HepG2 (cell line): Measurements from ENCODE around the gene TMPRSS7. TPM values are rescaled to one million over a fixed set of nuclear protein-coding genes. Genes with fewer than 3 reads are reported as not detected.

ENCODE experiments used
- ARID4A ChIP-seq: sonication (generic); formaldehyde crosslinking; IDR thresholded peaks from 2 replicates; pipeline ENCODE4 v1.5.0; 2020; ENCODE audit warnings: mild to moderate bottlenecking, missing genetic modification reagents, borderline replicate concordance
- ARNT ChIP-seq: fragments of 450-650 bp; IDR thresholded peaks from 2 replicates; pipeline ENCODE4 v1.6.1; 2017
- DBP ChIP-seq: sonication (generic); formaldehyde crosslinking; IDR thresholded peaks from 2 replicates; pipeline ENCODE4 v1.4.0; 2020; ENCODE audit warnings: missing genetic modification reagents; ENCODE audit errors: not compliant biosample characterization
- HBP1 ChIP-seq: IDR thresholded peaks from 2 replicates; pipeline ENCODE4 v1.6.1; 2016; ENCODE audit warnings: low read depth, control low read depth
- HOXD1 ChIP-seq: sonication (generic); formaldehyde crosslinking; IDR thresholded peaks from 2 replicates; pipeline ENCODE4 v1.5.0; 2020; ENCODE audit warnings: missing genetic modification reagents
- KDM6A ChIP-seq: IDR thresholded peaks from 2 replicates; pipeline ENCODE4 v1.6.1; 2016; ENCODE audit warnings: low read depth
- RELA ChIP-seq: sonication (generic); formaldehyde crosslinking; IDR thresholded peaks from 2 replicates; pipeline ENCODE4 v1.4.0; 2020; ENCODE audit warnings: missing genetic modification reagents
- SRSF4 ChIP-seq: fragments of 200-400 bp; formaldehyde crosslinking; IDR thresholded peaks from one replicate; pipeline ENCODE4 v1.6.1; 2018; ENCODE audit warnings: mild to moderate bottlenecking, low read depth, low read length, moderate library complexity; ENCODE audit not compliant: poor library complexity, severe bottlenecking
- THAP9 ChIP-seq: sonication (generic); formaldehyde crosslinking; IDR thresholded peaks from 2 replicates; pipeline ENCODE4; 2020; ENCODE audit warnings: missing genetic modification reagents, mild to moderate bottlenecking, borderline replicate concordance
- ZBTB33 ChIP-seq: sonication (generic); formaldehyde crosslinking; IDR thresholded peaks from 2 replicates; pipeline ENCODE4 v1.4.0; 2020; ENCODE audit warnings: missing genetic modification reagents
- ZBTB7A ChIP-seq: sonication (generic); formaldehyde crosslinking; IDR thresholded peaks from 2 replicates; pipeline ENCODE4 v1.8.0; 2022; ENCODE audit warnings: mild to moderate bottlenecking, missing genetic modification reagents
- ZNF430 ChIP-seq: sonication (generic); formaldehyde crosslinking; IDR thresholded peaks from 2 replicates; pipeline ENCODE4 v1.9.0; 2021; ENCODE audit warnings: mild to moderate bottlenecking, missing genetic modification reagents
- ZNF512 ChIP-seq: sonication (generic); formaldehyde crosslinking; IDR thresholded peaks from 2 replicates; pipeline ENCODE4 v1.4.0; 2020; ENCODE audit warnings: mild to moderate bottlenecking, missing genetic modification reagents
- polyA plus RNA-seq, 8 experiments: library from polyadenylated mRNA; depleted of rRNA in 3 of 8; stranded (reverse) in 7 of 8; unstranded in 1 of 8; fragments of >200 nt; fragmentation: Illumina TruSeq in 4 of 8; extraction: Trizol in 4 of 8; gene quantifications; 2 replicates each; pipeline versions ENCODE4 v1.2.1 to v1.2.3, GENCODE V29; 2011 to 2016; ENCODE audit warnings: low read depth in 4 of 8, missing spikeins in 1 of 8, mixed read lengths in 1 of 8; ENCODE audit not compliant: insufficient read depth in 1 of 8
- total RNA-seq, 5 experiments: library from RNA; depleted of rRNA; stranded (reverse); fragments of >200 nt; fragmentation: Illumina TruSeq; extraction: Trizol; gene quantifications; 2 replicates each; pipeline ENCODE4 v1.2.3, GENCODE V29; 2016; ENCODE audit warnings: low read depth in 1 of 5

The TMPRSS7 gene
- total and polyA plus RNA-seq, 2 of the 13 experiments (the other 11 are each of a cell fraction or from before 2014, with no cell fraction given) = not detected

GRCh38 chr3:112086076-112086854 lies 51.7 kb downstream of the TMPRSS7 start, which contains the start of gene C3orf52 (continued):
- peak; percentile 52; the same call in 1 of the 2 replicates for TF ChIP-seq ARID4A (CRISPR knock-in tag)
- TF ChIP-seq RELA (CRISPR knock-in tag) = no peak
- no peak for TF ChIP-seq KDM6A
- no peak for TF ChIP-seq SRSF4
- no peak for TF ChIP-seq HBP1 (CRISPR knock-in tag)
- TF ChIP-seq ZNF430 (CRISPR knock-in tag) = peak; percentile 77; the same call in 1 of the 2 replicates
- peak; percentile 52; the same call in 1 of the 2 replicates for TF ChIP-seq THAP9 (CRISPR knock-in tag)
- TF ChIP-seq HOXD1 (CRISPR knock-in tag) = no peak
- TF ChIP-seq ZBTB7A (CRISPR knock-in tag) = no peak
- no peak for TF ChIP-seq ARNT
- no peak for TF ChIP-seq DBP (CRISPR knock-in tag)
- TF ChIP-seq ZNF512 (CRISPR knock-in tag) = no peak
- TF ChIP-seq ZBTB33 = no peak
